HG02642 (cell line): ENCODE data around the gene ZNF492.

Experiments used
- ATAC-seq: cut with Tn5 transposase; IDR thresholded peaks from one replicate; pipeline ENCODE4 v1.9.1; 2021; ENCODE audit warnings: mild to moderate bottlenecking; ENCODE audit not compliant: unreplicated experiment, poor library complexity

The ZNF492 gene

GRCh38 chr19:22633706-22634449 is at the start of gene ZNF492:
Gene ZNF492 (plus strand): TSS chr19:22634324. CDS start chr19:22653400, 19,076 bp downstream.
- ATAC-seq: peak; percentile 96

- ATAC-seq: no peak
Measured at GRCh38 chr19:22595422-22595821, 38.7 kb upstream of the ZNF492 start.

- no peak for ATAC-seq
Measured at GRCh38 chr19:22595918-22596341, 38.2 kb upstream of the ZNF492 start.

GRCh38 chr19:22600690-22601648 is 33.2 kb upstream of the ZNF492 start:
- ATAC-seq: no peak

GRCh38 chr19:22601906-22602630 is 32.1 kb upstream of the ZNF492 start:
- no peak for ATAC-seq

- ATAC-seq: no peak
Measured at GRCh38 chr19:22602631-22603272, 31.4 kb upstream of the ZNF492 start.

- no peak for ATAC-seq
Measured at GRCh38 chr19:22603518-22604440, 30.3 kb upstream of the ZNF492 start.

GRCh38 chr19:22604571-22605274 is 29.4 kb upstream of the ZNF492 start:
- ATAC-seq: no peak

- no peak for ATAC-seq
Measured at GRCh38 chr19:22605275-22606211, 28.6 kb upstream of the ZNF492 start.

- no peak for ATAC-seq
Measured at GRCh38 chr19:22606212-22606553, 27.9 kb upstream of the ZNF492 start.

- ATAC-seq: no peak
Measured at GRCh38 chr19:22606954-22607652, 27.0 kb upstream of the ZNF492 start.

GRCh38 chr19:22607653-22608430 is 26.3 kb upstream of the ZNF492 start:
- no peak for ATAC-seq

- no peak for ATAC-seq
Measured at GRCh38 chr19:22608441-22608840, 25.7 kb upstream of the ZNF492 start.

GRCh38 chr19:22609630-22610029 is 24.5 kb upstream of the ZNF492 start:
- no peak for ATAC-seq

GRCh38 chr19:22610121-22610520 is 24.0 kb upstream of the ZNF492 start:
- no peak for ATAC-seq

GRCh38 chr19:22612316-22612715 is 21.8 kb upstream of the ZNF492 start:
- ATAC-seq: no peak
